Activated CD4-positive, alpha-beta T cell treated with anti-CD3 and anti-CD28 coated beads, Interleukin-2, amount 50 U/mL, for 1 hour (primary cell): ENCODE data around the gene EDA.

Source experiments
- DNase-seq: peaks from one replicate; pipeline ENCODE4 v3.0.0-alpha.2; 2020

EDA gene

DNA sequence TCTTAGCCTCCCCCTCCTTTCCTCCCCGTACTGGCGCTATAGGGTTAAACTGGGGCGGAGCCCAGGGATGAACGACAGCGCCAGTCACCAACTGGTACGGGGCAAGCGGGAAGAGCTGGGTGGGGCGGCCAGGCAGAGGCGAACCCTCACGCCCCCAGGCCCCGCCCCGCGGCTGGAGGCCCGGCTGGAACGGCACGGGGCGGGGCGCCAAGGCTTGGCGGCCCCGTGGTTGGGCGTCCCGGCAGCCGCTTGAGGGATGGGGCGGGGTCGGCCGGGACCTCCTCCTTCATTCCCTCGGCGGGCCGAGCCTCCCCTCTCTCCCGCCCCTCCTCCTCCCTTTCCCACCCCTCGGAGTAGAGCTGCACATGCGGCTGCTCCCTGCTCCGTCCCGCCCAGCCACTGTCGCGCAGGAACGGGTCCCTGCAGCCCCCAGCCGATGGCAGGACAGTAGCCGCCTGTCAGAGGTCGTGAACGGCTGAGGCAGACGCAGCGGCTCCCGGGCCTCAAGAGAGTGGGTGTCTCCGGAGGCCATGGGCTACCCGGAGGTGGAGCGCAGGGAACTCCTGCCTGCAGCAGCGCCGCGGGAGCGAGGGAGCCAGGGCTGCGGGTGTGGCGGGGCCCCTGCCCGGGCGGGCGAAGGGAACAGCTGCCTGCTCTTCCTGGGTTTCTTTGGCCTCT lies at the start of gene EDA:
EDA (plus strand) TSS at position 335 of the 678 bp plus-strand sequence.
- peak; percentile 66 for DNase-seq

DNA sequence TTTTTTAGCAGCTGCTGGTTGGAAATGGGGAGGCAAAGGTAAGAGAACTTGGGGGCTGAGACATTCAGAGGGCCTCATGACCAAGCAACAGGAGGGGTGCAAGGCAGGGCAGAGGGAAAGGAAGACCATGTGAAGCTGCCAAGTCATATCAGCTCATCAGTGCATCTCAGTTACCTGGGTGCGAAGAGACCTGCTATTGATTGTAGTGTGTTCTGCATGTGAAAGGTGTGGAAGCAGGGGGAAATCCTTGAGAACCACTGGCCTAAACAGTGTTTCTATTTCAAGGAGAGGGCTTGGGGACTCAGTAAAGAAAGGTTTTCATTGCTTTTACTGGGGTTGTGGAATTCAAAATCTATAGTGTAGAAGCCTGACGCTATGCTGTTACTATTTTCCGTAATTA lies 47.1 kb upstream of the EDA start:
- no peak for DNase-seq

DNA sequence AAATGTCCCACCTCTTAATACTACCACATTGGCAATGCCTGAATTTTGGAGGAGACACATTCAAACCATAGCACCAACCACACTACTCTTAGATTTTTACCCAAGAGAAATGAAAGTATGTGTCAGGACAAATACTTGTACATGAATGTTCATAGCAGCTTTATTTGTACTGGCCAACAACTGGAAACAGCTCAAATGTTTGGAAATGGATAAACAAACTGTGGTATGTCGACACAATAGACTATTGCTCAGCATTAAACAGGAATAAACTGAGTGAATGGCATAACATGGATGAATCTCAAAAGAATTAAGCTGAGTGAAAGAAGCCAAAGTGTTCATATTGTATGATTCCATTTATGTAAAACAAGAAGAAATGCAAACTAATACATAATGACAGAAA lies 18.5 kb upstream of the EDA start:
- no peak for DNase-seq

DNA sequence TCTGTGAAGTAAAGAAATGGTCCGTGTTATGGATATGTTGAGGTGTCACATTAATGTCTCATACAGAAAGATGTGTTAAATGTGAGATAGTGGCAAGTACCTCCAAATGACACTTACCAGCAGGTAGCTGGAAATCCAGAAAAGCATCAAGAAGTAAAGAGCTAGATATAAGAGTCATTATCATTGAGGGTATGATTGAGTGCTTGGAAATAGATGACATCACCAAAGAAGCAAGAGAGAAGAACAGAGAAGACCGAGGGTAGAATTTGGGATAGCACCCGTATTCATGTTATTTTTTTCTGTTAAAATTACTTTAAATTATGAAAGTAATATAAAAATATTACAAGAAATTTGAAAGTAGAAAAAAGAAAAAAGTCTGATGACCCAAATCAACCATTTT lies 15.7 kb upstream of the EDA start:
- no peak for DNase-seq

DNA sequence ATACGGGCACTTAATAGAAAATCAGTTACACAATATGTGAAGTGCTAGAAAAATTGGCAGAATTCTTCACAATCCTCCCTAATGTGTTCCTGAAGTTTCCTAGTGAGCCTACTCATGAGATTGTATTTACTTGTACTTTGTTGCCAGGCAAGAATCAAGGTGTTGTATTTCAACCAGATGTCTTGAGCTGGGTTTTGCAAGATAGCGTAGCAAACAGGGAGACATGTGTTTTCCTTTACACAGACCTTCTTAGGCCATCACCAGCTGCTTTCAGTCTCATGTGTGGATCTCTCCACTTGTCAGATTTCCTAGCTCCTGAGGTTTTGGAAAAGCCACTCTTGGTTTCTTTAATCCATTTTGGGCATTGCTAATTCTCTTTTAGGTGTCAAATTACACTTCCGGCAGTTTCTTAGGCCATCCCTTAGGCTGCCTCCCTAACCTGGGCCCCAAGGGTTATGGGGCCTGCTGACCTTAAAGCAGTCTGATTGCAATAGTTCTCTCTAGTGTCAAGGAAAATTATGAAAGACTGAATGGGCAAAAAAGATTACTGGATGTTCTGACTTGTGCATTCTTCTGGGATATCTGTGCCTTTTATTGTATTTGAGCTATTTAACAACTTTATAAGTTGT lies 12.2 kb upstream of the EDA start:
- DNase-seq: no peak

DNA sequence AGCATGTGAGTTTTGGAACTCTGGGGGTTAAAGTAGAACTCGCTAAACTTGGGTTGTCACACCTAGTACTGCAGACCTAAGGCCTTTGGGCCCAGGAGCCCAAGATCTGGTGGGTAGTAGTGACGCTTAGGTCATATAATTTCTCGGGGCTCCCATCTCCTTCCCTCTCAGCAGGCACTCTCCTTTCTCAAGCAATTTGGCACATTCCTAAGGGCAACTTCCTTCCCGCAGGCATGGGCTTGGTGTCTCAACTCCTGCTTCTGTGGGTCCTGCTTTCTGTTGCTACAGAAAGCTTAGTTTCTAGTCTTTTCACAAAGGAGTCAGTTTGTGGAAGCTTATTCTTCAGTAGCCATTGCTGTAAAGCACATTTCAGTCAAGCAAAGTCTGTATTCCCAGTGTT lies 10.4 kb upstream of the EDA start:
- no peak for DNase-seq

DNA sequence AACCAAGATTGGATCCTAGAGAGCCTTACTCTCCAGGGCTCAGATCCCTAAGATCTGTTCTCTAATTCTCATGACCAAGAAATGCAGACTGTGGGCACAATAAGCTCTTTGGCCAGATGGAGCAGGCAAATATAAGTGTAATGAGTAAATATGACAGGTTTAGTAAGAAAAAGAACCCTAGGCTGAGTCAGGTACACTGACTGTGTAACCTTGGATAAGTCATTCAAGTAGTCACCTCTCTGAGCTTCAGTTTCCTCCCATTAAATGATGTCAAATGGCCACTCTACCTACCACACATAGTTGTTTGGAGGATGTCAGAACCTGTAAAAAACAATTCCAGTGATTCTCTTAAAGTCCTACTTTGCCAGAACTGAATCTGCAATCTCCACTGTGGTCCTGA lies 8.3 kb upstream of the EDA start:
- no peak for DNase-seq

DNA sequence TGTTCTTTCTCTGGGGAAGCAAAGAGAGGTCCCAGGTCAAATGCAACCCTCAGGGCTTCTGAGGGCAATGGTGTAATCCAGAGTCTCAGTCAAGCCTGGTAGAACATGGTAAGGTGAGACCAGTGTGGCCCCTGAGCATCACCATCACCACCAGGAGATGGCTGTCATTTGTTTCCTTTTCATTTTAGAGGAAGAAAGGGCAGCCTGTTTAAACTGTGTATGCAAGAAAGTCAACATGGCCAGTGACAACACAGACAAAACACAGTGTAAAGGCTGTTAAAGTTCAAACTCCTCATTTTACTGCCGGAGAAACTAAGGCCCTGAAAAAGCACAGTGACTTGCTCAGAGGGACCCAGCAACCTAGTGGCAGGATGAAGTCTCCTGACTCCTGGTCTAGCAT lies 2.0 kb upstream of the EDA start:
- no peak for DNase-seq

DNA sequence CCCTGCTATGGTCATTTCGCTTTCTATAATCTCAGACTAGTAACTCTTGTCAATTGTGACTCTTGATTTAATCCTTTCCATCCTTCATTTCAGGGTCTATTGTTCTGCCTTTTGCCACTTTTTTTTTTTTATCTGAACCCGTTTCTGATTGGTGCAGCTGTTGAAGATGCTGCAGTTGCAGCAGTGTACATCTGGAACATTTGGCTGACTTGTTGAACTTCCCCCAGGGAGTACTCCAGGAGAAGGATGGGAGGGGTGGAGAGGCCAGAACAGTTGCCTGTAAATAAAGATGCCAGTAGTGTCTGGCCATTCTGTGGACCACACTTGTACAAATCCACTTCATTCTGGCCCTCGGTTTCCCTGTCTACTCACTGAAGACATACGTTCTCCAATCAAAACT lies 1.0 kb upstream of the EDA start:
- DNase-seq: no peak

DNA sequence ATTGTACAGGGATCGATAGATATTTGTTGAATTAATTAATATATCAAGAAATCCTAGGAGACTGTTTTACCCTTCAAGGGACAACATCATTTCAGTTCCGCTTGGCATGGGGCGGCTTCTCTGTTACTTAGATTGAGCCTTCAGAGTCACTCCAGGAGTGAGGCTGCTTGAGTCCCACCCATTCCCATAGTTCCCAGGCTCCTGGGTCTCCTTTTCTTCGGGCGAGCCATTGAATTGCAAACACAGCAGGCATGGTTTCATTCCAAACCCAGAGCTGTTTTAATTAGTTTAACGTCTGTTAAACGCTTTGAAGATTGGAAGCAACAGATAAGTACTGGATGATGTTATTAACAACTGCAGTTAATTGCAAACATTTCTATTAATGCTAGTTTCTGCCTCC lies 571 bp upstream of the EDA start:
- no peak for DNase-seq

DNA sequence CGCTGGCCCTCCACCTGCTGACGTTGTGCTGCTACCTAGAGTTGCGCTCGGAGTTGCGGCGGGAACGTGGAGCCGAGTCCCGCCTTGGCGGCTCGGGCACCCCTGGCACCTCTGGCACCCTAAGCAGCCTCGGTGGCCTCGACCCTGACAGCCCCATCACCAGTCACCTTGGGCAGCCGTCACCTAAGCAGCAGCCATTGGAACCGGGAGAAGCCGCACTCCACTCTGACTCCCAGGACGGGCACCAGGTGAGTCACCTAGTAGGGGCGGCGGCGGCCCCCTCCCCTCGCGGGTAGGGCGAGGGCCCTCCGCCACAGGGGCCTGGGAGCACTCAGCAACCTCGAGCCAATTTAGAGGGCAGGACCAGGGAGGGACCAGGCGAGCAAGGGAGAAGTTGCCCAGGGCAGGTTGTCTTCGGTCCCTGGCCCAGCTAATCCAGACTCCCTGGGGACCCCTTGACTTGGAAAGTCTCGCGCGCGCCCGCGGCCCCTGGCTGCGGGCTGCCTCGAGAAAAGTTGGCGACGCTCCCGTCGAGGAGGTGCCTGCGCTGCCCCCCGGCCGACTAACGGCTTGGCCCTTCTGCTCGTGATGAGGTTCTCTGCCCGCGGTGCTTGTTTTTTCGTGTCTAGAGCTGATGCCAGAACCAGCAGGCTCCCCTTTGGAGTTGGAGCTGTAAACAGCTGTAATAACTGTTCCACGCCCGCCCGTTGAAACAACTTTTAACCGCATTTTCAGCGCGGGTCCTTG lies 717 bp downstream of the EDA start:
- peak; percentile 3 for DNase-seq

DNA sequence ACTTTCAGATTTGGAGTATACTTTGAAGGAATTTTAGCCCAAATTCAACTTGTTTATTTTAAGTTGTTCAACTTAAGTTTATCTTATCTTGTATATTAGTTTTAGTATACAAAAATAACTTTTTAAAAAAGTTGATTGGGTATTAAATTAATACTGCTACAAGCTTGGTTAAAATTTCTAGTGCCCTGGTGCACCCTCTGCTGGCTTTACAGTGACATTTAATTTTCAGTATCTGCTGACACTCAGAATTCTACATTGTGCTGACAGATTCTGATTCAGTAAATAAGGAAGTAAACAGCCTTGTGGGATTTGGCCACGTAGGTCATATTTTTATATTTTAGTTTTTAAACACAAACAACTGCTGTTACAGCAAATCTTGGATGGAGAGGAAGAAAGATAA lies 2.9 kb downstream of the EDA start:
- DNase-seq: no peak

DNA sequence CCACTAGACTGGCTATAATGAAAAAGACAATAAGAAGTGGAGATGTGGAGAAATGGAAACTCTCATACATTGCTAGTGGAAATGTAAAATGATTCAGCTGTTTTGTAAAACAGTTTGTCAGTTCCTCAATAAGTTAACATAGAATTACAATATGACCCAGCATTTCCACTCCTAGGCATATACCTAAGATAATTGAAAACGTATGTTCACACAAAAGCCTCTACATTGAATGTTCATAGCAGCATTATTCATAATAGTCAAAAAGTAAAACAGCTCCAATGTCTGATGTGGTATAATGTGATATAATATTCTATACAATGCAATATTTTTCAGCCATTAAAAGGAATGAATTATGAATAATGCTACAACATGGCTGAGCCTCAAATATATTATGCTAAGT lies 10.2 kb downstream of the EDA start:
- no peak for DNase-seq

DNA sequence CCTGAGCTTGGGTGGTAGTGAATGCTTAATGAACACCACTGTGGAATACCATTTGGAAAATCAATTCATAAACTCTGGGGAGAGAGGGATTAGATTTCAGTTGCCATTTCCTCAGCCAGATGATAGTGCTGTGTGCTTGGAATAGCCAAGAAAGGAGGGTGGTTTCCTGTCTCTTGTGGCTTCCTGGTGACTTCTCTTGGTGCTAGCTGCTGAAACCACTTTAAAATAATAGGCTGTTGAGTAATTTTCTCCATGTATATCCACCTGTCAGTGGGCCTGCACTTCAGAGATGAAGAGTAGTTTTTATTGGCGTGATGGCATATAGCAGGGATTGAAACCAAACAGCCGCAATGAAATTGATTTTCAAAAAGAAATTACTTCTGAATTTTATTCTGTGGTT lies 11.8 kb downstream of the EDA start:
- no peak for DNase-seq

DNA sequence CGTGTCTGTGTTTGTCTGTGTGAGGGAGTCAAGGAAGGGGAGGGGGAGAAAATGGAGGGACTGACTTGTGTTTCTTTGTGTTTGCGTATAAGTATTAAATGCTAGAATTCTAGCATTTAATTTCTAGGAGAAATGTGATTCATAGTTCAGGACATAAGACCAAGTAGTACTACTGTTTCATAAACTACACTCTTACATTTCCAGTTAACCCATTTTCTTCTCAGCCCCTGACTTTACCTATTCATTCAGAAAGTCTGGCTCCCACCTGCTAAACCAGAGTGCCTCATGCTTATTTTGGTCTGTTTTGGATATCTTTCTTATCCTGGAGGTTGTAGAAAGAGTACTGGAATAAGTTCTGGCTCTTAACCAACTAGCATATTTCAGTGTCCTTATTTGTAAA lies 14.2 kb downstream of the EDA start:
- no peak for DNase-seq

DNA sequence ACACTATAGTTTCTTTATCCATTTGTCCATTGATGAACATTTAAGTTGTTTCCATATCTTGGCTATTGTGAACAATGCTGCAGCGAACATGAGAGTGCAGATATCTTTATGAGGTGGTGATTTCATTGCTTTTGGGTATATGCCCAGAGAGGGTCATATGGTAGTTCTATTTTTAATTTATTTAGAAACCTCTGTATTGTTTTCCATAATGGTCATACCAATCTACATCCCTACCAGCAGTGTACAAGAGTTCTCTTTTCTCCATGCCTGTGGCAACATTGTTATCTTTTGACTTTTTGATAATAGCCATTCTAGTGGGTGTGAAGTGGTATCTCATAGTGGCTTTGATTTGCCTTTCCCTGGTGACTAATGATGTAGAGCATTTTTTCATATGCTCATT lies 48.8 kb downstream of the EDA start:
- no peak for DNase-seq

DNA sequence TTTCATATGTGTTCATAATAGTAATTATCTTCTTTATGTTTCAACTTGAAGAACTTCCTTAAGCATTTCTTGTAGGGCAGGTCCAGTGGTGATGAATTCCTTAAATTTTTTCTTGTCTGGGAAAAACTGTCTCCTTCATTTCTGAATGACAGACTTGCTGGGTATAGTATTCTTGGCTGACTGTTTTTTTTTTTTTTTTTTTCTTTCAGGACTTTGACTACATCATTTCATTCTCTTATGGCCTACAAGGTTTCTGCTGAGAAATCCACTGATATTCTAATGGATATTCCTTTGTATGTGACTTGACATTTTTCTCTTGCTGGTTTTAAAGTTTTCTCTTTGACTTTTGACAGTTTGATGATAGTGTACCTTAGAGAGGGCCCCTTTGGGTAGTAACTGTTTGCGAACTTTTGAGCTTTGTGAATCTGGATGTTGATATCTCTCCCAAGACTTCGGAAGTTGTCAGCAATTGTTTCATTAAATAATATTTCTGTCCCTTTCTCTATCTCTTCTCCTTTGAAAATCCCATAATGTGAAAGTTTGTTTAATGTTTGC lies 54.2 kb downstream of the EDA start:
- DNase-seq: no peak

DNA sequence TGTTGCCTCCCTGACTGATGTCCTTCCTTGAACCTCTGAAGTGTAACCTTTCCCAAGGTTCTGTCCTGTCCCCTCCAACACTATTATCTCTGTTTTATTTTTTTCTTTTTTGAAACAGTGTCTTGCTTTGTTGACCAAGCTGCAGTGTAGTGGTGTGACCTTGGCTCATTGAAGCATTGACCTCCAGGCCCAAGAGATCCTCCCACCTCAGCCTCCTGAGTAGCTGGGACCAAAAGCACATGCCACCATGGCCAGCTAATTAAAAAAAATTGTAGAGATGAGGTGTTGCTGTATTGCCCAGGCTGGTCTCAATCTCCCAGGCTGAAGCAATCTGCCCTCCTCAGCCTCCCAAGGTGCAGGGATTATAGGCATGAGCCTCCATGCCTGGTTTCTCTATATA lies 59.0 kb downstream of the EDA start:
- no peak for DNase-seq

DNA sequence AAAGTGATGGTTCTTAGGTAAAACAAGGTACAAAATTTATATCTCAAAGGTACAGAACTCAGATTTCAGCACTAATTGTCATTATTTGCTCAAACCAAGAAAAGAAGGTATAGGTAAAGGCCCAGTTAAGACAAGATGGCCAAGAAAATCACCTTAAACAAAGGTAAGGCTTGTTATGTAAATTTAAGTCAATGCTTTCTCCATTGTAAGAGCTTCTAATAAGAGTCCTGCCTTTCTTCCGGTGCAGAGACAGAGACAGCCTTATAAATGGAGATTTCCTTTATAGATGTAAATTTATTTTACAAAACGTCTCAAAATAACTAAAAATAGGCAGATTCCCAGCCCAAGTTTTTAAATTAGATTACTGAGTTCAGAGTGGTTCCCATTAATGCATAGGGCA lies 89.9 kb downstream of the EDA start:
- DNase-seq: no peak

DNA sequence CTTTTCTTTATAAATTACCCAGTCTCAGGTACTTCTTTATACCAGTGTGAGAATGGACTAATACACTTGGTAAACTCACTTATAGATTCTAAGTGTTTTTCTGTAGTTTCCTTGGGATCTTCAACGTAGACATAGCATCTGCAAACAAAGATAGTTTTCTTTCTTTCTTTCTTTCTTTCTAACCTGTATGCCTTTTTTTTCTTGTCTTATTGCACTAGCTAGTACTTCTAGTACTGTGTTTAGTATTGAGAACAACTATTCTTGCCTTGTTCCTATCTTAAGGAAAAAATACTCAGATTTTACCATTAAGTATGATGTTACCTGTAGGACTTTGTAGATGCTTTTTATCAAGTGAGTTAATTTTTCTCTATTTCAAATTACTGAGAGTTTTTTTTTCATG lies 102.2 kb downstream of the EDA start:
- no peak for DNase-seq

DNA sequence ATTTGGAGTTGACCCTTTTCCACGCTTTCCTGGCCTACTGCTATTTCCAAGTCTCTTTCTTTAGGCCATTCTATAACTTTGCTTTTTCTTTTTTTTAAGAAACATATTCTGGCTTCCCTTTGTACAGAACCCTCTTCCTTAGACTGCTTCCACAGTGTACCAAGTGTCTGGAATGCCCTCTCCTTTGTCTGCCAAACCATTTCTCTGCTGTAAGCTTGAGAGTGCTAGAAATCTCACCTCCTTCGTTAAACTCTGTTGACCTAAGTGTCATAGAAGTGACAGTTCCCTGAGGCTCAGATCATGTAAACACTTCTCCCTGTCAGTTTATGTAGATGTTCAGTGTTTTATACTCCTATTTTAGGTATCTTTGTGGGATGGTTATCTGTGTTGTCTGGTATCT lies 108.4 kb downstream of the EDA start:
- DNase-seq: no peak

DNA sequence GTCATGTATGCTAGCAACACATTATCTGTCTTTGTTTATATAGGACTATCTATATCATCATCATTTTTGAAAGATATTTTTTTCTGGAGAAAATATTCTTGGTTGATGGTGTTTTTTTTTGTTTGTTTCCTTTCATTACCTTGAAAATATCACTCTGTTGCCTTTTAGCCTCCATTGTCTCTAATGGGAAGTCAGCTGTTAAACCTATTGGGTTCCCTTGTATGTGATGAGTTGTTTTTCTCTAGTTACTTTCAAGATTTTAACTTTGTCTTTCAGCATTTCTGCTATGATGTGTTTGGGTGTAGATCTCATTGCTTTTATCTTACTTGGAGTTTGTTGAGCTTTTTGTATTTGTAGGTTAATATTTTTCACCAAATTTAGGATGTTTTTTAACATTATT lies 124.4 kb downstream of the EDA start:
- no peak for DNase-seq

DNA sequence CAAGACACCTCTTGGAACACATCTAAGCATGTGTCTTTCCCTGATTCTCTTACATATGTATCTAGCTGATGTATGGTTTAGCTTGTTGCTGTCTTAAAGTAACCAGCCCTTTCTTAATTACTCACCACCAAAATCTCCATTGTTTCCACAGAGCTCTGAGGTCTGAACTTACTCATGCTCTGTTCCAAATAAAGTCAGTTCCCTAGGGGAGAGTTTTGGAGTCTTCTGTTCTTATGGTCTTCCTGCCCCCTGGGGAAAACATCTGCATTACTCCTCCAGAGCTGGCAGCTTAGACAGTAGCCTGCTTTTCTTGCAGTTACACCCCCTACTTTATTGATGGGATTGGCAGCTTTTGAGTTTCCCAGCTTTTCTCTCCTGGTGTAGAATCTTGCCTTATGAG lies 125.8 kb downstream of the EDA start:
- no peak for DNase-seq

DNA sequence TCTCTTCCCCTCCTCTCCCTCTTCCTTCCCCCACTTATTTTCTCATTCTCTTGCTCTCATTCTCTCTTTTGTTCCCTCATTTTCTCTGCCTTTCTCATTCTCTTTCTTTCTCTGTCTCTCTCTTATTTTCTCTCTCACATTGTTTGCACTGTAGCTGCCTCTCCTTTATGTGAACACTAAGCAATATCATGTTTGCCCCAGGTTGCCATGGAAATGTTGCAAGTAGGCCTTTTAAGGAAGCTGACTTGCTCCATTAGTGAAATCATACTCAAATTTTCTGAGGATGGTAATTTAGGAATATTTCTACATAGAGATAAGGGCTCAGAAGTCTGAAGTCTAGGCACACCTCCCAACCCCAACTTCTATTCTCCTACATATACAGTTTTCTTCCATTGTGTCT lies 130.1 kb downstream of the EDA start:
- no peak for DNase-seq
